H1 (cell line): ENCODE results near the gene CDKL5. TPM values are rescaled to one million over a fixed set of nuclear protein-coding genes. Genes with fewer than 3 reads are reported as not detected.

Experiments
- CTCF ChIA-PET: fragments of 300-600 bp; sonication (Branson Sonifier 250); formaldehyde crosslinking; loops from one replicate; lab custom pipeline; 2021; ENCODE audit not compliant: partially characterized antibody; lab: Charles Lee
- POLR2A ChIA-PET: fragments of 300-600 bp; sonication (Branson Sonifier 250); formaldehyde crosslinking; loops from one replicate; lab custom pipeline; 2021; ENCODE audit warnings: inconsistent platforms; ENCODE audit not compliant: partially characterized antibody; lab: Charles Lee
- DNase-seq, 2 experiments: peaks; one replicate each; pipeline versions ENCODE4 v3.0.0 to v3.0.0-alpha.2; 2010 to 2022; ENCODE audit warnings: low spot score in 2 of 2, low read depth in 1 of 2, mixed read lengths in 1 of 2
- FAIRE-seq: peaks from 2 replicates; lab custom pipeline; 2011; peaks lifted over from hg19 to GRCh38; lab: Jason Lieb, UNC
- H2AFZ ChIP-seq: 2 replicates; pipeline ENCODE4 v1.8.1; 2012; ENCODE audit warnings: low read length, inconsistent platforms
- H2AK5ac ChIP-seq: 2 replicates; pipeline ENCODE4 v1.6.1; 2013; ENCODE audit warnings: low read depth, low read length
- H2BK120ac ChIP-seq: replicated peaks from 2 replicates; pipeline ENCODE3; 2013; ENCODE audit warnings: low read depth, low read length, inconsistent platforms
- H2BK12ac ChIP-seq: 2 replicates; pipeline ENCODE4 v1.6.1; 2013; ENCODE audit warnings: low read depth, low read length
- H2BK15ac ChIP-seq: 2 replicates; pipeline ENCODE4 v1.6.1; 2013; ENCODE audit warnings: low read length
- H2BK20ac ChIP-seq: 2 replicates; pipeline ENCODE4 v1.6.1; 2013; ENCODE audit warnings: low read length
- H2BK5ac ChIP-seq: 2 replicates; pipeline ENCODE4 v1.6.1; 2013; ENCODE audit warnings: low read depth, low read length
- H3K14ac ChIP-seq: 2 replicates; pipeline ENCODE4 v1.6.1; 2013; ENCODE audit warnings: inconsistent platforms; ENCODE audit not compliant: insufficient read length
- H3K18ac ChIP-seq: 2 replicates; pipeline ENCODE4 v1.6.1; 2013; ENCODE audit warnings: low read length; ENCODE audit errors: extremely low read depth
- H3K23ac ChIP-seq: 2 replicates; pipeline ENCODE4 v1.6.1; 2013; ENCODE audit warnings: inconsistent platforms; ENCODE audit not compliant: insufficient read length
- H3K23me2 ChIP-seq: 2 replicates; pipeline ENCODE4 v1.6.1; 2013; ENCODE audit warnings: low read depth, low read length
- H3K27ac ChIP-seq: 2 replicates; pipeline ENCODE4 v1.6.1; 2011; ENCODE audit warnings: low read depth, low read length, inconsistent platforms
- H3K27me3 ChIP-seq, 4 experiments: replicated peaks in 1 of 4; 1 replicate in 1 of 4; 2 replicates in 3 of 4; pipeline versions ENCODE4 v1.6.1 to v1.8.1; 2011 to 2013; ENCODE audit warnings: low read length in 3 of 4, mild to moderate bottlenecking in 3 of 4, inconsistent platforms in 2 of 4, mixed read lengths in 2 of 4, moderate library complexity in 1 of 4; ENCODE audit not compliant: control insufficient read depth in 3 of 4, insufficient read depth in 3 of 4; ENCODE audit errors: extremely low read depth in 1 of 4
- H3K36me3 ChIP-seq, 4 experiments: 2 replicates each; pipeline versions ENCODE4 v1.6.1 to v1.8.1; 2011 to 2013; ENCODE audit warnings: mild to moderate bottlenecking in 4 of 4, low read length in 3 of 4, moderate library complexity in 2 of 4, control low read depth in 1 of 4, inconsistent platforms in 1 of 4; ENCODE audit not compliant: insufficient read depth in 4 of 4, control insufficient read depth in 2 of 4
- H3K4ac ChIP-seq: replicated peaks from 2 replicates; pipeline ENCODE3; 2013; ENCODE audit warnings: low read length, low read depth, mixed read lengths, inconsistent platforms; ENCODE audit not compliant: insufficient read length
- H3K4me1 ChIP-seq, 4 experiments: replicated peaks in 1 of 4; 1 replicate in 1 of 4; 2 replicates in 3 of 4; pipeline versions ENCODE4 v1.6.1 to v1.8.1; 2011 to 2013; ENCODE audit warnings: low read length in 3 of 4, inconsistent platforms in 2 of 4, mixed read lengths in 1 of 4; ENCODE audit not compliant: insufficient read depth in 4 of 4, control insufficient read depth in 3 of 4
- H3K4me2 ChIP-seq, 2 experiments: 2 replicates each; pipeline versions ENCODE4 v1.6.1 to v1.8.1; 2011 to 2013; ENCODE audit warnings: low read depth in 2 of 2, low read length in 2 of 2, control low read depth in 1 of 2, inconsistent platforms in 1 of 2, mild to moderate bottlenecking in 1 of 2; ENCODE audit not compliant: insufficient read depth in 1 of 2
- H3K4me3 ChIP-seq, 4 experiments: fragments of 200-600, 300-600 bp in 1 of 4; sonication (generic), shearing (Covaris generic), sonication (Bioruptor Twin) in 1 of 4; 2 replicates each; pipeline versions ENCODE4 v1.5.1 to v1.8.1; 2011 to 2016; ENCODE audit warnings: low read length in 4 of 4, low read depth in 3 of 4, control low read depth in 2 of 4, inconsistent platforms in 2 of 4, mild to moderate bottlenecking in 2 of 4, mixed read lengths in 1 of 4, moderate library complexity in 1 of 4; ENCODE audit not compliant: insufficient read depth in 2 of 4; ENCODE audit errors: extremely low read depth in 1 of 4
- H3K56ac ChIP-seq: replicated peaks from 2 replicates; pipeline ENCODE3; 2013; ENCODE audit warnings: low read depth, mild to moderate bottlenecking, mixed read lengths, low read length, inconsistent platforms; ENCODE audit not compliant: insufficient read length
- H3K79me1 ChIP-seq: 2 replicates; pipeline ENCODE4 v1.6.1; 2013; ENCODE audit warnings: low read depth, low read length, control low read depth
- H3K79me2 ChIP-seq, 2 experiments: 2 replicates each; pipeline versions ENCODE4 v1.6.1 to v1.8.1; 2012 to 2013; ENCODE audit warnings: low read length in 2 of 2, mild to moderate bottlenecking in 2 of 2, inconsistent platforms in 1 of 2; ENCODE audit not compliant: insufficient read depth in 2 of 2, control insufficient read depth in 1 of 2
- H3K9ac ChIP-seq, 4 experiments: replicated peaks in 1 of 4; 1 replicate in 1 of 4; 2 replicates in 3 of 4; pipeline versions ENCODE4 v1.6.1 to v1.8.1; 2011 to 2013; ENCODE audit warnings: low read depth in 3 of 4, low read length in 3 of 4, control low read depth in 2 of 4, mild to moderate bottlenecking in 2 of 4, moderate library complexity in 2 of 4, inconsistent platforms in 1 of 4; ENCODE audit errors: extremely low read depth in 1 of 4
- H3K9me3 ChIP-seq, 2 experiments: 2 replicates each; pipeline versions ENCODE4 v1.6.1 to v1.8.1; 2012 to 2013; ENCODE audit warnings: mild to moderate bottlenecking in 2 of 2, moderate library complexity in 2 of 2, control low read depth in 1 of 2, inconsistent platforms in 1 of 2, low read depth in 1 of 2, low read length in 1 of 2, mixed read lengths in 1 of 2; ENCODE audit not compliant: insufficient read depth in 2 of 2
- H4K20me1 ChIP-seq, 2 experiments: replicated peaks in 1 of 2; 2 replicates each; pipeline versions ENCODE3 to v1.8.1; 2011 to 2013; ENCODE audit warnings: inconsistent platforms in 2 of 2, low read length in 2 of 2, mild to moderate bottlenecking in 1 of 2; ENCODE audit not compliant: insufficient read depth in 2 of 2, control insufficient read depth in 1 of 2
- H4K5ac ChIP-seq: 2 replicates; pipeline ENCODE4 v1.6.1; 2013; ENCODE audit warnings: low read length, low read depth, mixed read lengths, inconsistent platforms; ENCODE audit not compliant: insufficient read length
- H4K8ac ChIP-seq: 2 replicates; pipeline ENCODE4 v1.8.0; 2013; ENCODE audit warnings: mild to moderate bottlenecking, moderate library complexity, low read length, inconsistent platforms; ENCODE audit not compliant: insufficient read depth; ENCODE audit errors: extremely low read depth
- H4K91ac ChIP-seq: replicated peaks from 2 replicates; pipeline ENCODE3; 2013; ENCODE audit warnings: low read length, mixed read lengths, inconsistent platforms; ENCODE audit not compliant: insufficient read length
- BCL11A ChIP-seq, 2 experiments: IDR thresholded peaks; one replicate each; pipeline ENCODE4 v1.6.1; 2011; ENCODE audit warnings: low read depth in 2 of 2, low read length in 2 of 2, mild to moderate bottlenecking in 2 of 2
- BRCA1 ChIP-seq: IDR thresholded peaks from 2 replicates; pipeline ENCODE4 v1.6.1; 2012; ENCODE audit warnings: low read depth, low read length, improper control_type of control experiment
- GTF2F1 ChIP-seq: IDR thresholded peaks from 2 replicates; pipeline ENCODE4 v1.6.1; 2012; ENCODE audit warnings: low read depth, low read length, improper control_type of control experiment, borderline replicate concordance
- NRF1 ChIP-seq: IDR thresholded peaks from 2 replicates; pipeline ENCODE4 v1.6.1; 2011; ENCODE audit warnings: mild to moderate bottlenecking, low read depth, low read length, improper control_type of control experiment
- SUZ12 ChIP-seq: fragments of 200-600 bp; sonication (generic); IDR thresholded peaks from 2 replicates; pipeline ENCODE4 v1.6.1; 2012; ENCODE audit warnings: mild to moderate bottlenecking, inconsistent platforms, low read length, moderate library complexity, mixed read lengths
- TBP ChIP-seq: IDR thresholded peaks from 2 replicates; pipeline ENCODE4 v1.6.1; 2011; ENCODE audit warnings: low read depth, low read length, improper control_type of control experiment
- WGBS, 2 experiments: shearing (Covaris generic) in 1 of 2; methylation state at CpG; one replicate each; pipeline versions ENCODE4 v1.1.6 to v1.1.7; 2013 to 2015; ENCODE audit warnings: low lambda C conversion rate in 2 of 2, mixed read lengths in 2 of 2, inconsistent platforms in 1 of 2, low coverage in 1 of 2, missing lambda C conversion rate in 1 of 2; ENCODE audit not compliant: insufficient replicate concordance in 2 of 2, insufficient coverage in 1 of 2, insufficient read length in 1 of 2; ENCODE audit errors: extremely low coverage in 1 of 2, missing lambda C conversion rate in 1 of 2; 5-methylcytosine and 5-hydroxymethylcytosine counted together
- polyA plus RNA-seq, 7 experiments: library from polyadenylated mRNA; depleted of rRNA in 3 of 7; stranded (reverse) in 5 of 7; unstranded in 2 of 7; fragments of >200 nt in 5 of 7; fragments of 200-250 nt in 2 of 7; gene quantifications; 1 replicate in 5 of 7; 2 replicates in 1 of 7; 4 replicates in 1 of 7; pipeline versions ENCODE4 v1.2.1 to v1.2.3, GENCODE V29; 2011 to 2013; ENCODE audit warnings: missing spikeins in 2 of 7, mixed read lengths in 2 of 7
- total RNA-seq: library from RNA; stranded (reverse); fragmentation: NEBNext Ultra II Directional; extraction: Animal tissue kit (Norgen Biotek cat#: 25700); gene quantifications from 2 replicates; pipeline ENCODE4 v1.2.1, GENCODE V29; 2021
- TF ChIP-seq, protein P1 (sequence below): IDR thresholded peaks from 2 replicates; pipeline ENCODE4 v1.6.1; 2011; ENCODE audit warnings: low read depth, mild to moderate bottlenecking, low read length; ENCODE audit not compliant: insufficient read depth

The CDKL5 gene
- total and polyA plus RNA-seq, 2 of the 8 experiments (the other 6 are each of a cell fraction or from before 2014, with no cell fraction given) = 5.5 to 15.6 TPM

DNA sequence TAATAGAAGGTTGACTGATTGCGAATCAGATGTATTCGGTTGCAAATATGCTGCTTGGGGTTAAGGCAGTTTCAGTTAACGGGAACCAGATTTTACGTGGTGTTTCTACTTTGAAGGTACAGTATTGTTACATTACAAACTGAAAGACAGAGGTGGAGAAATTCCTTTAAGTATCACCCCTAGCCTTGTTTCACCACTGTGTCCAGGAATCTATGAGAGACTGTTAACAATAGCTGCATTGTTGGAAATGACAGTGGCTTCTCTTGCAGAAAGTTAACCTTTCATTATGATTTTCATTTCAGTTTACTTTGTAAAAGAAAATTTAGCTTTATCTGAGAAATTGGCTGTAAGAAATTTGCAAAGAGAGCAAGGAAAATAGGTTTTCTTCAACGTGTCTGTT, 2.6 kb downstream of the CDKL5 start:
- no peaks in the 10 kb centered on the region; a peak in 1 of 8 replicates for H3K36me3 ChIP-seq
- TF ChIP-seq TBP = no peak
- TF ChIP-seq BCL11A (IDR thresholded peaks at IDR 0.05; ENCODE audit: low read depth in 2 of 2, low read length in 2 of 2) = no peak
- no peak for TF ChIP-seq GTF2F1
- TF ChIP-seq, protein P1, sequence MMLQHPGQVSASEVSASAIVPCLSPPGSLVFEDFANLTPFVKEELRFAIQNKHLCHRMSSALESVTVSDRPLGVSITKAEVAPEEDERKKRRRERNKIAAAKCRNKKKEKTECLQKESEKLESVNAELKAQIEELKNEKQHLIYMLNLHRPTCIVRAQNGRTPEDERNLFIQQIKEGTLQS = no peak
- TF ChIP-seq BRCA1 = no peak
- TF ChIP-seq NRF1 = no peak
- TF ChIP-seq SUZ12 = no peak
- TF ChIP-seq, all 59 proteins: peak for 0
- no peak overlapping the region for H4K91ac ChIP-seq
- H4K20me1 ChIP-seq = peaks cover 2 to 6% of the 10 kb centered on the region in 2 experiments
- WGBS, 2 experiments = 17% methylated on average over 5 of the region's 5 CpGs; no CpG with 5 or more reads in 1 of the 2 experiments
- ChIA-PET CTCF (no interaction called here), POLR2A (no interaction called here)
- H3K9me3 ChIP-seq = no peaks in the 10 kb centered on the region
- H2BK5ac ChIP-seq = no peak overlapping the region
- FAIRE-seq (no peak), DNase-seq (no peak)
- H2BK15ac ChIP-seq = no peak overlapping the region
- H3K4me3 ChIP-seq = peak overlapping the region in 1 of 4 experiments; percentile 87; a peak in 3 of 8 replicates
- H2BK12ac ChIP-seq = no peak overlapping the region
- H3K4me2 ChIP-seq = peak overlapping the region; percentile 60 to 73
- no peak overlapping the region for H3K14ac ChIP-seq
- H3K18ac ChIP-seq = no peak overlapping the region
- H4K8ac ChIP-seq = no peak overlapping the region
- no peaks in the 10 kb centered on the region; the same call in 1 of the 2 replicates for H3K79me1 ChIP-seq
- no peaks in the 10 kb centered on the region for H3K27me3 ChIP-seq
- H2BK20ac ChIP-seq = no peak overlapping the region
- no peak overlapping the region for H3K23ac ChIP-seq
- H3K27ac ChIP-seq = no peak overlapping the region
- no peak overlapping the region for H2BK120ac ChIP-seq
- H3K56ac ChIP-seq = no peak overlapping the region
- peaks cover 4% of the 10 kb centered on the region for H3K23me2 ChIP-seq
- H3K9ac ChIP-seq = no peak overlapping the region
- no peak overlapping the region for H4K5ac ChIP-seq
- no peak overlapping the region for H2AFZ ChIP-seq
- no peak overlapping the region for H2AK5ac ChIP-seq
- no peak overlapping the region for H3K4ac ChIP-seq
- H3K4me1 ChIP-seq = no peaks in the 10 kb centered on the region; a peak in 1 of 7 replicates
- peaks cover 0 to 51% of the 10 kb centered on the region in 2 experiments; a peak in 2 of 4 replicates for H3K79me2 ChIP-seq
